K562 (cell line): ENCODE results near the gene NOD2. TPM values are rescaled to one million over a fixed set of nuclear protein-coding genes. Genes with fewer than 3 reads are reported as not detected.

Source experiments
- ATAC-seq: fragments of 200-7000 bp; cut with Tn5 transposase; 3 replicates; pipeline ENCODE4 v1.9.1; 2020; ENCODE audit warnings: moderate library complexity
- BruUV-seq: library from RNA; stranded (reverse); fragments of 400-500 nt; replicated peaks from 2 replicates; lab custom pipeline; 2021; lab: Mats Ljungman, UMichigan
- CTCF ChIA-PET: fragments of 300-600 bp; formaldehyde crosslinking; extraction: SDS; loops from one replicate; lab custom pipeline; 2021; ENCODE audit warnings: low intra/inter-chr PET ratio; lab: Yijun Ruan, JAX
- POLR2A ChIA-PET: fragments of 300-600, 350-650 bp; sonication (Branson Sonifier 250); formaldehyde crosslinking; extraction: SDS; loops from one replicate; lab custom pipeline; 2021; ENCODE audit warnings: antibody characterized with exemption, inconsistent platforms; lab: Yijun Ruan, JAX
- DNase-seq, 4 experiments: peaks; one replicate each; pipeline versions ENCODE4 v3.0.0 to v3.0.0-alpha.2; 2011 to 2018; ENCODE audit warnings: low spot score in 3 of 4, mixed read lengths in 3 of 4; ENCODE audit errors: extremely low read depth in 1 of 4
- FAIRE-seq: peaks from 2 replicates; lab custom pipeline; 2011; peaks lifted over from hg19 to GRCh38; lab: Jason Lieb, UNC
- H2AFZ ChIP-seq: 2 replicates; pipeline ENCODE4 v1.6.0; 2011; ENCODE audit warnings: low read depth, low read length, control low read depth, inconsistent platforms
- H3K27ac ChIP-seq: fragments of 200-600 bp; 3 replicates; pipeline ENCODE4 v1.8.0; 2011; ENCODE audit warnings: low read depth, mild to moderate bottlenecking, control low read depth, inconsistent platforms, low read length, moderate library complexity, mixed read lengths; ENCODE audit errors: extremely low read depth
- H3K27me3 ChIP-seq, 2 experiments: fragments of 300-600 bp in 1 of 2; 2 replicates in 1 of 2; 3 replicates in 1 of 2; pipeline versions ENCODE4 v1.6.0 to v1.8.0; 2011; ENCODE audit warnings: inconsistent platforms in 2 of 2, low read length in 2 of 2, mild to moderate bottlenecking in 1 of 2, mixed read lengths in 1 of 2, moderate library complexity in 1 of 2; ENCODE audit not compliant: control insufficient read depth in 2 of 2, insufficient read depth in 2 of 2
- H3K36me3 ChIP-seq: fragments of 300-600 bp; 3 replicates; pipeline ENCODE4 v1.8.0; 2011; ENCODE audit warnings: mild to moderate bottlenecking, low read length, inconsistent platforms; ENCODE audit not compliant: control insufficient read depth, insufficient read depth
- H3K4me1 ChIP-seq, 2 experiments: fragments of 200-600 bp in 1 of 2; replicated peaks in 1 of 2; 2 replicates in 1 of 2; 3 replicates in 1 of 2; pipeline versions ENCODE4 v1.5.1 to v1.8.0; 2011; ENCODE audit warnings: inconsistent platforms in 2 of 2, low read length in 2 of 2, mild to moderate bottlenecking in 1 of 2, mixed read lengths in 1 of 2, moderate library complexity in 1 of 2; ENCODE audit not compliant: control insufficient read depth in 2 of 2, insufficient read depth in 2 of 2
- H3K4me2 ChIP-seq: 2 replicates; pipeline ENCODE4 v1.6.1; 2011; ENCODE audit warnings: low read length, control low read depth, inconsistent platforms, mixed read lengths; ENCODE audit not compliant: insufficient read depth
- H3K4me3 ChIP-seq: fragments of 200-600 bp; sonication (generic), shearing (Covaris generic); 2 replicates; pipeline ENCODE4 v1.5.1; 2016; ENCODE audit warnings: control low read depth, inconsistent platforms
- H3K79me2 ChIP-seq: fragments of 200-600 bp; 3 replicates; pipeline ENCODE4 v1.8.0; 2011; ENCODE audit warnings: low read length, inconsistent platforms; ENCODE audit not compliant: control insufficient read depth, insufficient read depth
- H3K9ac ChIP-seq, 2 experiments: 2 replicates each; pipeline versions ENCODE4 v1.6.0 to v1.6.1; 2011; ENCODE audit warnings: low read depth in 2 of 2, low read length in 2 of 2, control low read depth in 1 of 2, inconsistent platforms in 1 of 2, mild to moderate bottlenecking in 1 of 2, mixed read lengths in 1 of 2; ENCODE audit not compliant: insufficient read depth in 1 of 2
- H3K9me1 ChIP-seq: one replicate; pipeline ENCODE4 v1.6.0; 2011; ENCODE audit warnings: inconsistent platforms, mild to moderate bottlenecking, low read length, moderate library complexity; ENCODE audit not compliant: control insufficient read depth, insufficient read depth
- H3K9me3 ChIP-seq: replicated peaks from 2 replicates; pipeline ENCODE4 v1.5.1; 2011; ENCODE audit warnings: low read depth, low read length, inconsistent platforms; ENCODE audit not compliant: control insufficient read depth, insufficient read depth
- H4K20me1 ChIP-seq: replicated peaks from 2 replicates; pipeline ENCODE4 v1.6.1; 2011; ENCODE audit warnings: low read length, inconsistent platforms, mixed read lengths; ENCODE audit not compliant: control insufficient read depth, insufficient read depth
- DPF2 ChIP-seq: fragments of 450-650 bp; IDR thresholded peaks from 2 replicates; pipeline ENCODE4 v1.6.1; 2016
- E2F5 ChIP-seq: sonication (generic); formaldehyde crosslinking; IDR thresholded peaks from 2 replicates; pipeline ENCODE4 v1.8.0; 2022; ENCODE audit warnings: mild to moderate bottlenecking, missing genetic modification reagents
- LARP7 ChIP-seq: fragments of 450-650 bp; IDR thresholded peaks from 2 replicates; pipeline ENCODE4 v1.6.1; 2016
- MAX ChIP-seq: sonication (generic); formaldehyde crosslinking; IDR thresholded peaks from 2 replicates; pipeline ENCODE4 v1.9.0; 2022; ENCODE audit warnings: mild to moderate bottlenecking, missing genetic modification reagents
- MCM3 ChIP-seq: fragments of 450-650 bp; IDR thresholded peaks from 2 replicates; pipeline ENCODE4 v1.6.1; 2016
- SNRNP70 ChIP-seq: fragments of 200-400 bp; formaldehyde crosslinking; optimal IDR thresholded peaks from 2 replicates; pipeline ENCODE3; 2017; ENCODE audit warnings: low read depth, low read length
- STAT5A ChIP-seq: IDR thresholded peaks from 2 replicates; pipeline ENCODE4 v1.6.1; 2012; ENCODE audit warnings: low read length, inconsistent platforms, borderline replicate concordance
- TARDBP ChIP-seq: fragments of 450-650 bp; IDR thresholded peaks from 2 replicates; pipeline ENCODE4 v1.6.1; 2016
- ZNF253 ChIP-seq: fragments of 250-450 bp; sonication (Bioruptor Pico); conservative IDR thresholded peaks from 2 replicates; pipeline ENCODE4 v1.6.1; 2021; ENCODE audit warnings: mild to moderate bottlenecking
- ZZZ3 ChIP-seq: fragments of 450-650 bp; IDR thresholded peaks from 2 replicates; pipeline ENCODE4 v1.6.1; 2016; ENCODE audit warnings: antibody characterized with exemption, mild to moderate bottlenecking, moderate library complexity
- WGBS: fragments of 100-300 bp; shearing (Covaris generic); methylation state at CpG from one replicate; pipeline ENCODE4 v1.1.6; 2016; ENCODE audit warnings: low coverage, mixed read lengths; ENCODE audit not compliant: insufficient coverage; ENCODE audit errors: missing lambda C conversion rate; 5-methylcytosine and 5-hydroxymethylcytosine counted together
- in situ Hi-C: fragments of 300-500 bp; cut with MboI; formaldehyde crosslinking; loops from 4 replicates; pipeline ENCODE4 v1.15.0; 2018; ENCODE audit warnings: inconsistent platforms, mixed read lengths
- intact Hi-C: fragments of 100-400 bp; cut with micrococcal nuclease; formaldehyde crosslinking; loops from 2 replicates; pipeline ENCODE4 v1.14.2; 2022
- polyA plus RNA-seq, 8 experiments: library from polyadenylated mRNA; depleted of rRNA in 4 of 8; stranded (reverse) in 5 of 8; unstranded in 3 of 8; fragments of >200 nt; fragmentation: Nextera tagmentation in 2 of 8; fragmentation: Illumina TruSeq in 1 of 8; extraction: Ambion mirVana in 2 of 8; extraction: Trizol in 1 of 8; gene quantifications; 2 replicates each; pipeline versions ENCODE4 v1.2.1 to v1.2.3, GENCODE V29; 2011 to 2014; ENCODE audit warnings: inconsistent platforms in 1 of 8, missing spikeins in 1 of 8
- total RNA-seq, 7 experiments: library from RNA; depleted of rRNA in 6 of 7; stranded (reverse); fragments of >200 nt in 6 of 7; fragmentation: Illumina TruSeq in 2 of 7; extraction: Trizol in 2 of 7; gene quantifications; 2 replicates each; pipeline versions ENCODE4 v1.2.1 to v1.2.3, GENCODE V29; 2011 to 2021; ENCODE audit warnings: low replicate concordance in 1 of 7
- TF ChIP-seq, protein P1 (sequence below): sonication (generic); formaldehyde crosslinking; IDR thresholded peaks from 2 replicates; pipeline ENCODE4 v1.4.0; 2020; ENCODE audit warnings: mild to moderate bottlenecking, missing genetic modification reagents
- TF ChIP-seq, protein P2 (sequence below): fragments of 250-450 bp; sonication (Bioruptor Pico); IDR thresholded peaks from 2 replicates; pipeline ENCODE4 v1.4.0; 2020
- TF ChIP-seq, protein P3 (sequence below): sonication (generic); formaldehyde crosslinking; IDR thresholded peaks from 2 replicates; pipeline ENCODE4 v1.8.0; 2022; ENCODE audit warnings: missing genetic modification reagents, mild to moderate bottlenecking, borderline replicate concordance

The NOD2 gene
- total and polyA plus RNA-seq, 9 of the 15 experiments (the other 6 are each of a cell fraction or from before 2014, with no cell fraction given), result 0.04 TPM; not detected in 8

GRCh38 chr16:50688083-50688482 is 5.3 kb upstream of the NOD2 start:
- no peak overlapping the region for H3K4me3 ChIP-seq
- 3% methylated on average over 12 of the region's 12 CpGs for WGBS
- H3K9ac ChIP-seq, result no peak overlapping the region
- no peaks in the 10 kb centered on the region for H3K36me3 ChIP-seq
- ATAC-seq, result no peak
- H3K27me3 ChIP-seq, result peaks cover 8 to 41% of the 10 kb centered on the region in 2 experiments; a peak in 3 of 5 replicates
- no peak for FAIRE-seq
- H3K79me2 ChIP-seq, result no peaks in the 10 kb centered on the region
- H3K4me2 ChIP-seq, result no peak overlapping the region
- TF ChIP-seq, protein P1, sequence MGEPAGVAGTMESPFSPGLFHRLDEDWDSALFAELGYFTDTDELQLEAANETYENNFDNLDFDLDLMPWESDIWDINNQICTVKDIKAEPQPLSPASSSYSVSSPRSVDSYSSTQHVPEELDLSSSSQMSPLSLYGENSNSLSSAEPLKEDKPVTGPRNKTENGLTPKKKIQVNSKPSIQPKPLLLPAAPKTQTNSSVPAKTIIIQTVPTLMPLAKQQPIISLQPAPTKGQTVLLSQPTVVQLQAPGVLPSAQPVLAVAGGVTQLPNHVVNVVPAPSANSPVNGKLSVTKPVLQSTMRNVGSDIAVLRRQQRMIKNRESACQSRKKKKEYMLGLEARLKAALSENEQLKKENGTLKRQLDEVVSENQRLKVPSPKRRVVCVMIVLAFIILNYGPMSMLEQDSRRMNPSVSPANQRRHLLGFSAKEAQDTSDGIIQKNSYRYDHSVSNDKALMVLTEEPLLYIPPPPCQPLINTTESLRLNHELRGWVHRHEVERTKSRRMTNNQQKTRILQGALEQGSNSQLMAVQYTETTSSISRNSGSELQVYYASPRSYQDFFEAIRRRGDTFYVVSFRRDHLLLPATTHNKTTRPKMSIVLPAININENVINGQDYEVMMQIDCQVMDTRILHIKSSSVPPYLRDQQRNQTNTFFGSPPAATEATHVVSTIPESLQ (CRISPR knock-in tag), result no peak
- TF ChIP-seq STAT5A, result no peak
- no peak for TF ChIP-seq SNRNP70
- no peak for TF ChIP-seq DPF2
- no TSS peak for BruUV-seq
- peaks cover 0 to 2% of the 10 kb centered on the region in 2 experiments; a peak in 2 of 5 replicates for H3K4me1 ChIP-seq
- ChIA-PET POLR2A (no interaction called here), CTCF (no interaction called here)
- no peak overlapping the region for H3K27ac ChIP-seq
- in situ Hi-C loops (no loop called here), intact Hi-C loops (no loop called here)
- no peak overlapping the region for H2AFZ ChIP-seq
- DNase-seq, result no peak
- H3K9me1 ChIP-seq, result no peaks in the 10 kb centered on the region
- no peaks in the 10 kb centered on the region for H4K20me1 ChIP-seq
- H3K9me3 ChIP-seq, result no peaks in the 10 kb centered on the region

GRCh38 chr16:50688867-50689266 is 4.5 kb upstream of the NOD2 start:
- no TSS peak for BruUV-seq
- FAIRE-seq, result no peak
- no peaks in the 10 kb centered on the region for H4K20me1 ChIP-seq
- TF ChIP-seq ZNF253 (CRISPR knock-in tag), result no peak
- no peak for TF ChIP-seq ZZZ3
- TF ChIP-seq E2F5 (CRISPR knock-in tag), result no peak
- no peak for TF ChIP-seq TARDBP
- TF ChIP-seq LARP7, result no peak
- no peak for TF ChIP-seq MCM3
- no peak for TF ChIP-seq MAX (CRISPR knock-in tag)
- TF ChIP-seq, protein P2, sequence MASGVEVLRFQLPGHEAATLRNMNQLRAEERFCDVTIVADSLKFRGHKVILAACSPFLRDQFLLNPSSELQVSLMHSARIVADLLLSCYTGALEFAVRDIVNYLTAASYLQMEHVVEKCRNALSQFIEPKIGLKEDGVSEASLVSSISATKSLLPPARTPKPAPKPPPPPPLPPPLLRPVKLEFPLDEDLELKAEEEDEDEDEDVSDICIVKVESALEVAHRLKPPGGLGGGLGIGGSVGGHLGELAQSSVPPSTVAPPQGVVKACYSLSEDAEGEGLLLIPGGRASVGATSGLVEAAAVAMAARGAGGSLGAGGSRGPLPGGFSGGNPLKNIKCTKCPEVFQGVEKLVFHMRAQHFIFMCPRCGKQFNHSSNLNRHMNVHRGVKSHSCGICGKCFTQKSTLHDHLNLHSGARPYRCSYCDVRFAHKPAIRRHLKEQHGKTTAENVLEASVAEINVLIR (CRISPR knock-in tag), result no peak
- TF ChIP-seq, protein P3, sequence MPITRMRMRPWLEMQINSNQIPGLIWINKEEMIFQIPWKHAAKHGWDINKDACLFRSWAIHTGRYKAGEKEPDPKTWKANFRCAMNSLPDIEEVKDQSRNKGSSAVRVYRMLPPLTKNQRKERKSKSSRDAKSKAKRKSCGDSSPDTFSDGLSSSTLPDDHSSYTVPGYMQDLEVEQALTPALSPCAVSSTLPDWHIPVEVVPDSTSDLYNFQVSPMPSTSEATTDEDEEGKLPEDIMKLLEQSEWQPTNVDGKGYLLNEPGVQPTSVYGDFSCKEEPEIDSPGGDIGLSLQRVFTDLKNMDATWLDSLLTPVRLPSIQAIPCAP (CRISPR knock-in tag), result no peak

More at GRCh38 chr16:50688867-50689266, 4.5 kb upstream of the NOD2 start:
- no peaks in the 10 kb centered on the region for H3K36me3 ChIP-seq
- no peaks in the 10 kb centered on the region for H3K9me1 ChIP-seq
- no peak overlapping the region for H3K4me2 ChIP-seq
- no peak overlapping the region for H3K4me3 ChIP-seq
- ChIA-PET POLR2A (no interaction called here), CTCF (no interaction called here)
- H3K9ac ChIP-seq, result no peak overlapping the region
- H3K9me3 ChIP-seq, result no peaks in the 10 kb centered on the region
- peaks cover 0 to 9% of the 10 kb centered on the region in 2 experiments; a peak in 2 of 5 replicates for H3K4me1 ChIP-seq
- H2AFZ ChIP-seq, result no peak overlapping the region
- ATAC-seq (no peak), DNase-seq (no peak)
- intact Hi-C loops (no loop called here), in situ Hi-C loops (no loop called here)
- WGBS, result 2% methylated on average over 3 of the region's 3 CpGs
- H3K79me2 ChIP-seq, result no peaks in the 10 kb centered on the region
- H3K27me3 ChIP-seq, result peaks cover 8 to 39% of the 10 kb centered on the region in 2 experiments; a peak in 3 of 5 replicates
- no peak overlapping the region for H3K27ac ChIP-seq
